Ecto neural progenitor cell (in vitro differentiated cells): ENCODE results near the gene SLN.

Experiments
- DNase-seq: peaks from one replicate; pipeline ENCODE4 v3.0.0-alpha.2; 2018; ENCODE audit warnings: low spot score

SLN gene

GRCh38 chr11:107683061-107683460 is 28.8 kb downstream of the SLN start:
- DNase-seq: no peak

- DNase-seq: no peak
These were observed 29.3 kb downstream of the SLN start for GRCh38 chr11:107682572-107682971.

- DNase-seq: no peak
These were observed 29.7 kb downstream of the SLN start for GRCh38 chr11:107682171-107682570.

- no peak for DNase-seq
These were observed 32.4 kb downstream of the SLN start for GRCh38 chr11:107679255-107680024.

GRCh38 chr11:107678632-107678971 is 33.3 kb downstream of the SLN start:
- no peak for DNase-seq

- no peak for DNase-seq
These were observed 33.8 kb downstream of the SLN start for GRCh38 chr11:107677924-107678631.

GRCh38 chr11:107676336-107677057 is 35.4 kb downstream of the SLN start:
- DNase-seq: no peak

- DNase-seq: no peak
These were observed 36.0 kb downstream of the SLN start for GRCh38 chr11:107675902-107676301.

- DNase-seq: no peak
These were observed 41.8 kb downstream of the SLN start for GRCh38 chr11:107669893-107670601.

GRCh38 chr11:107669191-107669740 is 42.6 kb downstream of the SLN start:
- no peak for DNase-seq

GRCh38 chr11:107666911-107667613 is 44.8 kb downstream of the SLN start:
- DNase-seq: no peak

- DNase-seq: no peak
These were observed 46.8 kb downstream of the SLN start for GRCh38 chr11:107665018-107665417.

GRCh38 chr11:107661656-107662055 is 50.2 kb downstream of the SLN start:
- no peak for DNase-seq

- no peak for DNase-seq
These were observed 51.8 kb downstream of the SLN start for GRCh38 chr11:107660066-107660465.

GRCh38 chr11:107659310-107659709 is 52.5 kb downstream of the SLN start:
- no peak for DNase-seq
